HG03135 (cell line): ENCODE results near the gene CNOT9.

Experiments
- ATAC-seq: cut with Tn5 transposase; IDR thresholded peaks from one replicate; pipeline ENCODE4 v1.9.1; 2021; ENCODE audit warnings: mild to moderate bottlenecking, moderate library complexity; ENCODE audit not compliant: unreplicated experiment

The CNOT9 gene

DNA sequence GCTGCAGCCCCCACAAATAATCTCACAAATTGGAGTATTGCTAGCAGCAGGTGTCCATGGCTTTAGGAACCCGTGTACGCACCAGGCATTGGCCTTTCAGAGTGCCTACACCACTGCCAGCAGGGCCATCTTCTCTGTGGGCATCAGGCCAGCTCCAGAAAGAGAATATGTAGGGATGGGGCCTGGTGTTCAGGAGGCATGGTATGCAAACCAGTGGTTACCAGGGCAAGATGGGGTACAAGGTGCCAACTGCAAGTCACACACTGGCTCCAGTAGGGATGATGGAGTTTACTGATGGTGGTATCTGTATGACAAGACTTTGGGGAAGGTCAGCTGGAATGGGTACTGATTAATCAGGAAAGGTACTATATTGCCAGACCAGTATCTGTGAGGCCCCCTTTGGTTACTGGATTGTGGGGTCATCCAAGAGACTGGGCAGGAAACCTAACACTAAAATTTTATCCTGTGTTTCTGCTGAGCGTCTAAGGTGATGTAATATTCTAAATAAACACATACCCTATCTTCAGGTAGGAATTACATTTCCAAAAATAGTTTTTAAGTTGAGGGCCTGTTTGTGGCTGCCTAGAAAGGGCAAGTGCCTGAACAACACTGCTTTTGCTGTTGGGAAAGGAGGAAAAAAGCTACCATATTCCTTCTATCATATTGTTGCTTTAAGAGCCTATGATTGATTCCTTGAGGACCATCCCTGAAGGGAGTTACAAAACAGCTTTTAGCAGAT lies 9.0 kb downstream of the CNOT9 start:
- no peak for ATAC-seq

DNA sequence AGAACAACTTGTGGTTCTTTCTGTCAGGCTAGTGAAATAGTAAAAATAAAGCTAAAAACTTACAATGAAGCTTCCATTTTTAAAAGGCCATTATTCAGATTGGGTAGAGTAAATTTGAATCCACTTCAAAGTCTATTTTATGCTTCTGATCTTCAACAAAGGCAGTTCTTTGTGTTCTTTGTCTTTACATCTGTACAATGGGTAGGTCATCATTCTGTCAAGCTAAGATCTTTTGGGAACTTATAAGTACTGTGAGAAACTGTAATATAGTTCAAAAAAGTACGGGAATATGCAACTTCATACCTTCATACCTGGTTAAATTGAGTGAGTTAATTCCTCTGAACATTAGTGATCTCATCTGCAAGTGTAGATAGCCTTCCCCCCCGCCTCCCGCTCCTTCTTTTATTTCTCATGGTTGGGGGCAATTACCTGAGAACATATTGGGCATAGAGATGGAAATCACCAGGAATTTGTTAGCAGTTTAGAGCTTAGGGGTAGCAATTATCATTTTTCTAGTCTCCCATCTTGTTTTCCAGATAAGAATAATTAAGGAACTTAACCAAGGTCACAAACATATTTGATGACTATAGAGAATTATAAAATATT lies 9.7 kb downstream of the CNOT9 start:
- ATAC-seq = no peak

DNA sequence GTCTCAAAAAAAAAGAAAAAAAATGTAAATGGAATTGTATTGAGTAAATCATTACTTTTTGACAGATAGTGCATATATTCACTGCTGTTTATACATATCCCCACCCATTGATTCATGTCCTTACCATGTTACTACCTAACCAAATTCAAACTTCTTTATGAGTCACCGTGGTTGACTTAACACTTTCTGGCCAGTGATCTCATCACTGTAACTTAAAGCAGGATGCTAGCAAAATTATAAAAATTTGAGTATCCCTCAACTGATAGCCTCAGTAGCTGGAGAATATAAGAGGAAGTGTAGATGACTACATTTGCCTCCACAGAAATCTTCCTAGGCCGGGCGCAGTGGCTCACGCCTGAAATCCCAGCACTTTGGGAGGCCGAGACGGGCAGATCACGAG lies 13.4 kb downstream of the CNOT9 start:
- ATAC-seq = peak; percentile 57

DNA sequence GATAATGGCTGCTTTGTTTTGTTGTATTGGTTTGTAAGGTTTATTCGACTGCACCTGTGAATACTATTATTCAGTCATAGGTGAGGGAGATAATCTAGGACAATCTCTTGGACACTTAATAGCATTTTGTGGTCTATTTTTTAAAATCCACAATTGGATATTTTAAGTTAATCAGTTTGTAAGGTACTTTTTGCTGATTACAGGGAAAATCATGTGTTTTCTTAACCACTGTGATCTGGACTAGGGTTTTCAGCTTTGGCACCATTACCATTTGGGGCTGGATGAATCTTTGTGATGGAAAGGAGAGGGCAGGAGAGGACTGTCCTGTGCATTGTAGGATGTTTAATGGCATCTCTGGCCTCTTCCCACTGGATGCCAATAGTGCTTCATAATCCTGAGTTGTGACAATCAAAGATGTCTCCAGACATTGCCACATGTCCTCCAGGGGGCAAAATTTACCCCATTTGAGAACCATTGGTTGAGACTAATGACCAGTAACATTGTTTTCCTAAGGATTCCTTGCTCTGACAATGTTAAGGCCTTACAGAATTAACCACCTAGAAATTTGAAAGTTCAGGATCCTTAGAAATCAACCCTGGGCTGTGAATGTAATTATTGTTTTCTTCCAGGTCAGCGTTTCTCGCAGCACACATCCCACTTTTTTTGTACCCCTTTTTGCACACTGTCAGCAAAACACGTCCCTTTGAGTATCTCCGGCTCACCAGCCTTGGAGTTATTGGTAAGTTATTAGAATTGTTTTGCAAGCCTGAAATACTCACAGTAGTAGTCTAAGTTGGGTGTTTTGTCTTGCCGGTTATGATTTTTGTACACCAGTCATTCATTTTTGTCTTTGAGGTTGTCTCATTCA lies 15.6 kb downstream of the CNOT9 start:
- no peak for ATAC-seq

DNA sequence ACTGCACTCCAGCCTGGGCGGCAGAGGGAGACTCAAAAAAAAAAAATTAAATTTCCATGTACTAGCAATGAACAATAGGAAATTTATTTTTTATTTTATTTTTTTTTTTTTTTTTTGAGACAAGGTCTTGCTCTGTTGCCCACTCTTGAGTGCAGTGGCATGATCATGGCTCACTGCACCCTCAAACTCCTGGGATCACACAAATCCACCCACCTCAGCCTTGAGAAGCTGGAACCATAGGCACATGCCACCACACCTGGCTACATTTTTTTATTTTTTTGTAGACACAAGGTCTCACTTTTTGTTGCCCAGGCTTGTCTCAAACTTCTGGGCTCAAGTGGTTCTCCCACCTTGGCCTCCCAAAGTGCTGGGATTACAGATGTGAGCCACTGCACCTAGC lies 16.9 kb downstream of the CNOT9 start:
- ATAC-seq = no peak

DNA sequence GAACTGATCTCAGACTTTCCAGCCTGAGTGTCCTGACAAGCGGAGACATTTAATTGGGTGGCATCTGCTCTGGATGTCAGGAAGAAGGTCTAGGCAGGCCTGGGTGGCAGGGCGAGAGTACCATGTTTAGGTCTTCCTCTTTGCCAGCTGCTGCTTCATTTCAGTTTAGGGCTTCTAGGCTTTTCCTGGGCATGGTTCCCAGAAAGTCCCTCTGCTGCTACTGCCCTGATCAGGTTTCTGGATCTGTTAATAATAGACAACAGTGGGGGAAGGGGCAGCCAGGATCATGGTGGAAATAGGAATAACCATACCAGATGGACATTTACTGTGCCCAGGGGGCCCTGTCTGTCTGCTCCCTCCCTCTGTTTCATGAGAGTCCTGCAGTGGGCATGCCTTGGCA lies 36.8 kb downstream of the CNOT9 start:
- no peak for ATAC-seq

DNA sequence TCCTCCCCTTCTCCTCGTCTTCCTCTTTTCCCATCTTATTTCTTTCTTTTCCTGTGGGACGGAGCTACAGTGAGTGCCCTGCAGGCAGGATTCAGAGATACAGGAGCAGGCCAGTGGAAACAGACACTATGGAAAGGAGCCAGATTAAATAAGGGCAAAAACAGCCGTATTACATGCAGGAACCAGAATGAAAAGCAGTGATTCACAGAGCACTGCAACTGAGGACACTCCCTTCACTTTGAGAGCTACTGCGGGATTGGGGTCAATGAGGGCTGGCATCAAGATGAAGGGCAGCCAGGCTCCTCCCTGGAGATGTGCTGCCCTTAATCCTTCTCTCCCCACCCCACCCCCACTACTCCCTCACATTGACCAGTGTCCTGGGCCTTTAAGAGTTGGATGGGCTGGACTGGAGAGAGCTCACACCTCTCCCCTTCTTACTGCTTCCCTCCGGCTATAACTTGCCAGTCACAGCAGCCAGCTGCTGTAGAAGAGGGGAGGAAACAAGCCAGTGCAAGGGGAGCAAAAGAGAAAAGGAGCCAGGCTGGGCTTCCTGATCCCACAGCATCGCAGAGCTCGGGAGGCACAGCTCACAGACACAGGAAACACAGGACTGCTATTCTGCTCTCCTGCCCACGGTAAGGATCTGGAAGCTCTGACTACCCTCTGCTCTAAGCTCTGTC lies 38.9 kb downstream of the CNOT9 start, which contains the start of gene PLCD4:
Gene PLCD4, plus strand, starts transcription at position 464 of the 680 bp plus-strand sequence. CDS start 7,841 bp downstream, outside the sequence.
- no peak for ATAC-seq

DNA sequence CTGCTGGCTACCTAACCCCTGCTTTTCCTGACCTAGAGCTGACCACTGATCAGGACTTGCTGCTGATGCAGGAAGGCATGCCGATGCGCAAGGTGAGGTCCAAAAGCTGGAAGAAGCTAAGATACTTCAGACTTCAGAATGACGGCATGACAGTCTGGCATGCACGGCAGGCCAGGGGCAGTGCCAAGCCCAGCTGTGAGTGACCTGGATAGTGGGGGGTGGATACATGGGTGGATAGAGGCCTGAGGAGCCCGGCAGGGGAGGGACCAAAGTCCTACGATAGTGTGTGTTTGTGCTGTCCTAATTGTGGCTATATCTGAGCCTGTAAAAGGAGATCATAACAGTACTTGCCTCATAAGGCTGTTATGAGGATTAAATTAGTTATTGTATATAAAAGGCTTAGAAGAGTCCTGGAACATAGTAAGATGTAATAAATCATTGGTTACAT lies 47.3 kb downstream of the CNOT9 start:
- ATAC-seq = no peak

DNA sequence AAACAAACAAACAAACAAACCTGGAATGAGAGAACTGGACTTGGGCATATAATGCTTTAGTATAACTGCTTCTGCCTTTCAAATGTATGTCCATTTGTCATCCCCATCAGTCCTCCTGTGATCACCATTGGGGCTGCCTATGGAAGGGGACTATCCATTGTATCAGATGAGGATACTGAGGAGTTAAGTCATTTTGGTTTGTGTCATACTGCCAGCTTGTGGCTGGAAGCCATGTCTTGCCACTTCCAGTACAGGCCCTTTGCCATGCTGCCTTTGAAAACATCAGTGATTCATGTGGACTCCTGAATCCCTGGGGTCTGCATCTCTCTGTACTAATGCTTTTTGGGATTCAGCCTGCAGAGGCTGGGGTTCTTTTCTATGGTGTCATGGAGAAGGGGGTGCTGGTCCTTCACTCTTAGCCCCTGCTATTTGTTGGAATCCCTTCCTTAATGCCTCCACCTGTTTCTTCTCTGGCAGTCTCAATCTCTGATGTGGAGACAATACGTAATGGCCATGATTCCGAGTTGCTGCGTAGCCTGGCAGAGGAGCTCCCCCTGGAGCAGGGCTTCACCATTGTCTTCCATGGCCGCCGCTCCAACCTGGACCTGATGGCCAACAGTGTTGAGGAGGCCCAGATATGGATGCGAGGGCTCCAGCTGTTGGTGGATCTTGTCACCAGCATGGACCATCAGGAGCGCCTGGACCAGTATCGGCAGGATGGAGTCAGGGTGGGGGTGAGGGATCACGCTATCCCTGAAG lies 49.6 kb downstream of the CNOT9 start:
- ATAC-seq = no peak

DNA sequence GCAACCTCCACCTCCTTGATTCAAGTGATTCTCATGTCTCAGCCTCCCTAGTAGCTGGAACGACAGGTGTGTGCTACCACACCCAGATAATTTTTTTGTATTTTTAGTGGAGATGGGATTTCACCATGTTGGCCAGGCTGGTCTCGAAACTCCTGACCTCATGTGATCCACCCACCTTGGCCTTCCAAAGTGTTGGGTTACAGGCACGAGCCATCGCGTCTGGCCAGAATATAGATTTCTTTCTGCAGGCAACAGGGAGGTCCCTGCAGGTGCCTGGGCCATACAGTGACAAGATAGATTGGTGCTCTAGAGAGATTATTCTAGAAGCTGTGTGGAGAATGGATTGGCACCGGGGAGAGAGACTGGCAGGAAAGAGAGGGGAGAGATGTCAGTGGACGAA lies 52.4 kb downstream of the CNOT9 start:
- no peak for ATAC-seq

DNA sequence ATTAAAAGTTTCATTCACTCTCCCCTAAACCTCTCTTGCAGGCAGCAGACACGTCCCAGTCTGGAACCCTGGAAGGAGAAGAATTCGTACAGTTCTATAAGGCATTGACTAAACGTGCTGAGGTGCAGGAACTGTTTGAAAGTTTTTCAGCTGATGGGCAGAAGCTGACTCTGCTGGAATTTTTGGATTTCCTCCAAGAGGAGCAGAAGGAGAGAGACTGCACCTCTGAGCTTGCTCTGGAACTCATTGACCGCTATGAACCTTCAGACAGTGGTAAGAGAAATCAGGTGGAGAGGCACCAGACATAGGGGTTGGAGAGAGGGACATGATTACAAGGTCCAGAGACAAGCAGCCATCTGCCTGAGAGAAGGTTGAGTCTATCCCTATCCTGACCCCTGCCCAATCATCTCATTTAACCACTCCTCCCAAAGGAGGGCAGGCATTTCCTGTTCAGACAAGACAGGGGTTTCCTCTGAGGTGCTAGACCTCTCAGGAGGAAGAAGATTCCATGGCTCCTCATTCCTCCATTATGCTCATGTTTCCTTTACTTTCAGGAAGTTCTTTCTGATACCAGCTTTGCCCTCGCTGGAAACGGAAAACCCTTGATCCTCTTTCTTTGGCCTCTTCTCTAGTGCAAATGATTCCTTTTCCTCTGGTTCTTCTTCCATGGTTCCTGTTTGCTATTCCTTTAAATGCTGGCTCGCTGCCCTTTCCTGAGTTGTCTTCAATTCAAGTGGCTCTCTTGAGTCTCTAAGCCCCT lies 54.1 kb downstream of the CNOT9 start:
- no peak for ATAC-seq

DNA sequence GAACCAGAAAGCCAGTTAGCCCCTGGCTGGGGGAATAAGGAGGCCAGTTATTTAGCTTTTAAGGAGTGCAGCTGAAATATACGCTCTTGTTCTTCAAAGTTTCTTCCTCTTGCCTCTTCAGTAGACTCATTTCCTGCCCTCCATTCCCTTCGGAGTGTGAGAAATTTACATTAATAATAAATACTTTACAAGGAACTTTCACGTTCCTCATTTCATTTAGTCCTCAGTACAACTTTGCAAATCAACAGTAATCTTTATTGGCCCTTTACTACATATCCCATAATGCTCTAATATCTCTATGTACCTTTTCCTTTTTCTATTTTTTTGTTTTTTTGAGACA lies 54.7 kb downstream of the CNOT9 start:
- no peak for ATAC-seq

DNA sequence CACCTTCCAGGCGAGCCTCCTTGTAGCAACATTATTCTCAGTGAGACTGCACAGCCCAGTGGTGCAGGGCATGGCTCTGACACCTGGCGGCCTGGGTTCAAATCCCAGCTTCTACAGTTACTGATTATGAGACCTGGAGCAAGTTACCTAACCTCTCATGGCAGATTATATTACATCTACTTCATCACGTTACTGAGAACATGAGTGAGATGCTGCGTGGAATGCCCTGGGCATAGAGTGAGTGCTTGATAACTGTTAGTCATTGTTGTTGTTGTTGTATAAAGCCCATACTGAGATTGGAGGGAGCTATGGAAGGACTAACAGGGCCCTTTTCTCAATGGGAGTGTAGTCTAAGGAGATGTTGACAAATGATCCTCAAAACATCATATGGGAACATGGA lies 57.7 kb downstream of the CNOT9 start:
- ATAC-seq = no peak

DNA sequence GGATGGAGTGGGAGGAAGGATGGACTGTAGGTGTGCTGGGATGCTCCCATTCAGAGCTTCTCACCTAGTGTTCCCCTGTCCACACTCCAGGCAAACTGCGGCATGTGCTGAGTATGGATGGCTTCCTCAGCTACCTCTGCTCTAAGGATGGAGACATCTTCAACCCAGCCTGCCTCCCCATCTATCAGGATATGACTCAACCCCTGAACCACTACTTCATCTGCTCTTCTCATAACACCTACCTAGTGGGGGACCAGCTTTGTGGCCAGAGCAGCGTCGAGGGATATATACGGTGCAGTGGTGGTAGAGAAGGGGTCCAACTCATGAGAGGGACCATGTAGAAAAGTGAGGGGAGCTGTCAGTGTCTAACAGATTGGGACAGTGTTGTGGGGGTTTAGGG lies 59.3 kb downstream of the CNOT9 start:
- no peak for ATAC-seq

DNA sequence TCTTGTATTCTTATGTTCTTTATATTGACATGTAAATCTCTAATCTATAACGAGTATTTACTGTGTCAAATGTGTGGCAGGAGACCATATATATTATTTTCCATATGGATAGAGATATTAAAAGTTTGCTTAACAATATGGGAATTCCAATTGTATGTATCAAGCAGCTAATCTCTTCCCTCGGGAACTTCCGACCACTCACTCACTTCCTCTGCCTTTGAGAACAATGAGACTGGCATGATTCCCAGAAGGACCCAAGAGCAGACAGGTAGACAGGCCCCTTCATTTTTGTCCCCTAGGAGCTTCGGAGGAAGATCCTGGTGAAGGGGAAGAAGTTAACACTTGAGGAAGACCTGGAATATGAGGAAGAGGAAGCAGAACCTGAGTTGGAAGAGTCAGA lies 63.2 kb downstream of the CNOT9 start:
- ATAC-seq = no peak

DNA sequence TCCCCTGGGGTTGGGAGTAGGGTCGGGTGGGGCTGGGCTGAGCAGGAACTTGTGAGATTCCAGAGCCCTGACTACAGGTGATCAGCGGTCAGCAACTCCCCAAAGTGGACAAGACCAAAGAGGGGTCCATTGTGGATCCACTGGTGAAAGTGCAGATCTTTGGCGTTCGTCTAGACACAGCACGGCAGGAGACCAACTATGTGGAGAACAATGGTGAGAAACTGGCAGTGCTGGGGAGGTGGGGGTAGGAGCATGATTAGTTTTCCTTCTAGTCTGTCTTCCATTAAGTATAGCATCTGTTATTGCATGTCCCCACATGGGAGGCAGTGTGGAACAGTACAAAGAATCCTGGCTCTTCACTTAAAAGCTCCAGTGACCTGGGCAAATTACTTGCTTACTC lies 67.1 kb downstream of the CNOT9 start:
- no peak for ATAC-seq

DNA sequence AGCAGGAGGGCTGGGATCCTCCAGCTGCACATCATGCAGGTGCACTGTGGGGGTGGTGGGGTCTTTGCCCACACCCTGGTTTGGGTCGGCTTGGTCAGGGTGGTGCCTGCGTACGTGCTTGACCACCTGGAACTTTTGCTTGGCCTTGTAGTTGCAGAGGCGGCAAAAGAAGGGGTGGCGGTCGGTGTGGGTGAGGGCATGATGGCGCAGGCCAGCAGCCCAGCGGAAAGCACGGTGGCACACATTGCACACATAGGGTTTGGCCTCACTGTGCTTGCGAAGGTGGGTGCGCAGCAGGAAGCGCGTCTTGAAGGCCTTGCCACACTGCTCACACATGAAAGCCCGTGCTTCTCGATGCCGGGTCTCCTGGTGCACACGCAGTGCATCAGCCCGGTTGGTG lies 69.7 kb downstream of the CNOT9 start:
- no peak for ATAC-seq

DNA sequence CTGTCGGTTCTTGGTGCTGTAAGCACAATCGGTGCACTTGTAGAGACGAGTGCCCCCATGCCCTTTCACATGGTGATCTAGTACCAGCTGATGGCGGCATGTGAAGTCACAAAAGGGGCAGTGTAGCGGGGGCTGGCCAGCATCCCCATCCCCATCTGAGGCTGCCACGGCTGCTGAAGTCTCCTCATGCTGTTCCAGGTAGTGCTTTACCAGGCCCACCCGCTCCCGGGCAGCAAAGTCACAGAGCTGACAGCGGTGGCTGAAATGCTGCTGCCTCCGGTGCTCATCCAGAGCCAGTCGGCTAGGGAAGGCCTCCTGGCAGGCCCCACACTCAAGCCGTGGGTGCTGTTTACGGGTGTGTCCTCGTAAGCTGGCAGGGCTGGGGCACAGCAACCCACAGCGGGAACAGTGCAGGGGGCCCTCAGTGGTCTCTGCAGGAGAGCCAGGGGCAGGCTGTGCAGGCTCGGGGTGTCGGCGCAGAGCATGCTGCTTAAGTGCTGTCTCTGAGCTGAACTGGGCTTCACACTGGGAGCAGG lies 73.5 kb downstream of the CNOT9 start:
- ATAC-seq = no peak

DNA sequence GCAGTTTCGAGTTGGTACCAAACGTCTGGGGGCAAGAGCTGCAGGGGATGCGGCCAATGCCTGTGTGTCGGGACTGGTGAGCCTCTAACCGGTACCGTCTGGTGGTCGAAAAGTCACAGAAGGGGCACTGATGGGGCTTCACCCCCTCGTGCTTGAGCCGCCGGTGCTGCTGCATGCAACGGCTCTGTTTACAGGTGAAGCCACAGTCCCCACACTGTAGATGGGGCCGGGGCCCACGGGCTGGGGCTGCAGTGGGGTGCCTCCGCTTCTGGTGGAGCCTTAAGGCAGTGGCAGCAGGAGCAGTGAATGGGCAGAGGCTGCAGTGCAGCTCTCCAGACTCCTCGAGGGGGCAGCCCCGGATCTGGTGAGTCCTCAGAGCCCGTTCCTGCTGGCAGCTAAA lies 74.1 kb downstream of the CNOT9 start:
- ATAC-seq = no peak
